Osteocyte (in vitro differentiated cells): ENCODE measurements around the gene TOMM20L. TPM values are rescaled to one million over a fixed set of nuclear protein-coding genes. Genes with fewer than 3 reads are reported as not detected.

Source experiments
- DNase-seq: peaks from one replicate; pipeline ENCODE4 v3.0.0; 2021; ENCODE audit warnings: mixed read lengths; ENCODE audit not compliant: unreplicated experiment; ENCODE audit errors: extremely low spot score
- H3K27ac Mint-ChIP-seq: one replicate; pipeline ENCODE4 v1.8.0; 2021; ENCODE audit warnings: mild to moderate bottlenecking, mixed read lengths; ENCODE audit not compliant: unreplicated experiment
- H3K27me3 Mint-ChIP-seq: one replicate; pipeline ENCODE4 v1.8.0; 2021; ENCODE audit warnings: mixed read lengths; ENCODE audit not compliant: unreplicated experiment
- H3K36me3 Mint-ChIP-seq: one replicate; pipeline ENCODE4 v1.8.0; 2021; ENCODE audit warnings: mixed read lengths; ENCODE audit not compliant: unreplicated experiment
- H3K4me1 Mint-ChIP-seq: one replicate; pipeline ENCODE4 v1.8.0; 2021; ENCODE audit warnings: mixed read lengths; ENCODE audit not compliant: unreplicated experiment
- H3K4me3 Mint-ChIP-seq: one replicate; pipeline ENCODE4 v1.8.0; 2021; ENCODE audit warnings: mild to moderate bottlenecking, moderate library complexity, mixed read lengths; ENCODE audit not compliant: unreplicated experiment
- H3K9me3 Mint-ChIP-seq: one replicate; pipeline ENCODE4 v1.8.0; 2021; ENCODE audit warnings: mixed read lengths; ENCODE audit not compliant: unreplicated experiment
- total RNA-seq: library from RNA; stranded (reverse); gene quantifications from 2 replicates; pipeline ENCODE4 v1.2.1, GENCODE V29; 2021
- TF ChIP-seq, protein P1 (sequence below): fragments of 200-600 bp; sonication (generic); IDR thresholded peaks from 2 replicates; pipeline ENCODE4 v1.5.0; 2021; ENCODE audit warnings: antibody characterized with exemption, mild to moderate bottlenecking, moderate library complexity

The TOMM20L gene
- total RNA-seq, 1 donor from 2014 or later: not detected

DNA sequence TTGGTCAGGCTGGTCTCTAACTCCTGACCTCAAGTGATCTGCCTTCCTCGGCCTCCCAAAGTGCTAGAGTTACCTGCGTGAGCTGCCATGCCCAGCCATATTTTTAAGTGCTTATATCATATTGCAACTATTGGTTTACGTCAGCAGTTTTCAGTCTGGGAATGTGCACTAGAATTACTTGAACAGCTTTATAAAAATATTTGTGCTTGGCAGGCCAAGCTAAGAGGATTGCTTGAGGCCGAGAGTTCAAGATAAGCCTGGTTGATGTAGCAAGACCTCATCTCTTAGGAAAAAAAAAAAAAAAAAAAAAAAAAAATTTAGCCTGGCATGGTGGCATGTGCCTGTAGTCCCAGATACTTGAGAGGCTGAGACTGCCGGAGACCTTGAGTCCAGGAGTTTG is 48.9 kb downstream of the TOMM20L start:
- no peak overlapping the region for H3K27ac Mint-ChIP-seq
- no peaks in the 10 kb centered on the region for H3K9me3 Mint-ChIP-seq
- no peaks in the 10 kb centered on the region for H3K27me3 Mint-ChIP-seq
- TF ChIP-seq, protein P1, sequence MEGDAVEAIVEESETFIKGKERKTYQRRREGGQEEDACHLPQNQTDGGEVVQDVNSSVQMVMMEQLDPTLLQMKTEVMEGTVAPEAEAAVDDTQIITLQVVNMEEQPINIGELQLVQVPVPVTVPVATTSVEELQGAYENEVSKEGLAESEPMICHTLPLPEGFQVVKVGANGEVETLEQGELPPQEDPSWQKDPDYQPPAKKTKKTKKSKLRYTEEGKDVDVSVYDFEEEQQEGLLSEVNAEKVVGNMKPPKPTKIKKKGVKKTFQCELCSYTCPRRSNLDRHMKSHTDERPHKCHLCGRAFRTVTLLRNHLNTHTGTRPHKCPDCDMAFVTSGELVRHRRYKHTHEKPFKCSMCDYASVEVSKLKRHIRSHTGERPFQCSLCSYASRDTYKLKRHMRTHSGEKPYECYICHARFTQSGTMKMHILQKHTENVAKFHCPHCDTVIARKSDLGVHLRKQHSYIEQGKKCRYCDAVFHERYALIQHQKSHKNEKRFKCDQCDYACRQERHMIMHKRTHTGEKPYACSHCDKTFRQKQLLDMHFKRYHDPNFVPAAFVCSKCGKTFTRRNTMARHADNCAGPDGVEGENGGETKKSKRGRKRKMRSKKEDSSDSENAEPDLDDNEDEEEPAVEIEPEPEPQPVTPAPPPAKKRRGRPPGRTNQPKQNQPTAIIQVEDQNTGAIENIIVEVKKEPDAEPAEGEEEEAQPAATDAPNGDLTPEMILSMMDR: no peak
- no peaks in the 10 kb centered on the region for H3K4me1 Mint-ChIP-seq
- no peak for DNase-seq
- H3K36me3 Mint-ChIP-seq: peaks cover 13% of the 10 kb centered on the region
- H3K4me3 Mint-ChIP-seq: no peak overlapping the region

DNA sequence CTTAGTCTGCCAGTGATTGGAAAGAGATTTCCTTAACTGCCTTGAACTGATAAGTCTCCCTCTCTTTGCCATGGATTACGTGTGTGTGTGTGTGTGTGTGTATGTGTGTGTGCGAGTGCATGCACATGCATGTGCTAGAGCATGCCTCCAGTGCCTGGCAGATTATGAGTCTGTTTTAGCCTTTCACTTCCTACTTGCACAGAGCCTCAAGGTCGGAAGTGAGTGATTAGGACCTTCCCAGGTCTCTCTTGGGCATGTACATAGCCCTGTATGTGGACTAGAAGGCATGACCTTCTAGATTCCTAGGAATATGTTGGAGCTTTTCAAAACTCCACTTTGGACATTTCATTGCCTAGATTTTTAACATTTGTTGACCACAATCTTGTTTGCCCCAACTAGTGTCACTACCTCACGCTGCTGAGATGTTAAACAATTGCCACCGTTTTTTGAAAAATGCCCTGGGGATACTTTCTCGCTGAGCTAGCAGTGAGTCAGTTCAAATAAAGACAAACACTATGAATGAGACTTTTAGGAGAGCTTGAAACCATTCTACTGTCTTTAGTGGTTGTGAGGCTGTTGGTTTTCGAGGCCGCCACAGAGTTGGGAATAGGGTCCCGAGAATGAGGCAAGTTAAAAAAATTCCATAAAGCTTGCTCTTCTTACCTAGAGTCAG is 60.0 kb downstream of the TOMM20L start:
- Mint-ChIP-seq H3K9me3 (peaks cover 6% of the 10 kb centered on the region), H3K27me3 (no peaks in the 10 kb centered on the region), H3K4me1 (peaks cover 14% of the 10 kb centered on the region), H3K27ac (peak overlapping the region; percentile 56), H3K4me3 (no peak overlapping the region), H3K36me3 (peaks cover 33% of the 10 kb centered on the region)
- no peak for DNase-seq
- TF ChIP-seq, protein P1: no peak

Other genes with a start within 250 kb of the TOMM20L start
- 13.9 and 16.7 TPM in 2 replicates for gene ARMH4, start 243.7 kb upstream of the TOMM20L start, total RNA-seq
- 80.3 and 99.1 TPM in 2 replicates for gene ACTR10, start 195.8 kb upstream of the TOMM20L start, total RNA-seq
- 143 and 156 TPM in 2 replicates for gene PSMA3, start 151.1 kb upstream of the TOMM20L start, total RNA-seq
- gene ARID4A, start 97.4 kb upstream of the TOMM20L start, total RNA-seq: 19.1 and 22.7 TPM in 2 replicates
- gene TIMM9, start 31.6 kb downstream of the TOMM20L start, total RNA-seq: 39.6 and 40.1 TPM in 2 replicates
- 17.9 and 19.0 TPM in 2 replicates for gene KIAA0586, start 31.8 kb downstream of the TOMM20L start, total RNA-seq
- gene DACT1, start 242.0 kb downstream of the TOMM20L start, total RNA-seq: 29.2 and 32.7 TPM in 2 replicates